SK-N-SH (cell line): ENCODE measurements around the gene CACNA2D3. TPM values are rescaled to one million over a fixed set of nuclear protein-coding genes. Genes with fewer than 3 reads are reported as not detected.

Experiments
- CTCF ChIA-PET: fragments of 300-600, 350-600 bp; formaldehyde crosslinking; extraction: SDS; loops from one replicate; lab custom pipeline; 2021; lab: Yijun Ruan, JAX
- POLR2A ChIA-PET: fragments of 350-600 bp; sonication (Branson Sonifier 250); formaldehyde crosslinking; extraction: SDS; loops from one replicate; lab custom pipeline; 2020; ENCODE audit warnings: antibody characterized with exemption, inconsistent platforms; lab: Yijun Ruan, JAX
- DNase-seq: peaks from one replicate; pipeline ENCODE4 v3.0.0; 2012
- H2AFZ ChIP-seq: fragments of 200-600 bp; sonication (generic); 2 replicates; pipeline ENCODE4 v1.8.1; 2016; ENCODE audit warnings: antibody characterized with exemption, mild to moderate bottlenecking, low read depth
- H3F3A ChIP-seq: fragments of 200-600 bp; sonication (generic); replicated peaks from 2 replicates; pipeline ENCODE3; 2016; ENCODE audit warnings: antibody characterized with exemption, mild to moderate bottlenecking; ENCODE audit not compliant: insufficient read depth
- H3K27ac ChIP-seq, 2 experiments: fragments of 200-500 bp in 1 of 2; fragments of 200-600 bp in 1 of 2; sonication (Bioruptor generic) in 1 of 2; sonication (generic), shearing (Covaris generic) in 1 of 2; 2 replicates each; pipeline versions ENCODE4 v1.5.1 to v1.6.1; 2014 to 2016; ENCODE audit warnings: low read depth in 2 of 2, inconsistent platforms in 1 of 2, low read length in 1 of 2, mild to moderate bottlenecking in 1 of 2, mixed read lengths in 1 of 2
- H3K27me3 ChIP-seq: fragments of 200-600 bp; sonication (generic), shearing (Covaris generic); 2 replicates; pipeline ENCODE4 v1.6.1; 2016; ENCODE audit warnings: mixed run types; ENCODE audit not compliant: insufficient read depth
- H3K36me3 ChIP-seq, 2 experiments: fragments of 200-500 bp in 1 of 2; fragments of 200-600 bp in 1 of 2; sonication (Bioruptor generic) in 1 of 2; sonication (generic) in 1 of 2; replicated peaks in 1 of 2; 2 replicates each; pipeline versions ENCODE3 to v1.5.1; 2014 to 2016; ENCODE audit warnings: low read length in 1 of 2, mild to moderate bottlenecking in 1 of 2; ENCODE audit not compliant: insufficient read depth in 2 of 2, control insufficient read depth in 1 of 2
- H3K4me1 ChIP-seq, 2 experiments: fragments of 200-500 bp in 1 of 2; fragments of 200-600 bp in 1 of 2; sonication (Bioruptor generic) in 1 of 2; sonication (generic), shearing (Covaris generic) in 1 of 2; 2 replicates each; pipeline versions ENCODE4 v1.5.1 to v1.6.1; 2014 to 2016; ENCODE audit warnings: low read depth in 1 of 2, low read length in 1 of 2, mixed run types in 1 of 2; ENCODE audit not compliant: insufficient read depth in 2 of 2, control insufficient read depth in 1 of 2
- H3K4me2 ChIP-seq: fragments of 200-600 bp; sonication (generic), shearing (Covaris generic); 2 replicates; pipeline ENCODE4 v1.6.1; 2017; ENCODE audit warnings: mixed run types
- H3K4me3 ChIP-seq, 2 experiments: fragments of 200-500 bp in 1 of 2; fragments of 200-600 bp in 1 of 2; sonication (Bioruptor generic) in 1 of 2; sonication (generic), shearing (Covaris generic) in 1 of 2; 2 replicates each; pipeline versions ENCODE4 v1.5.1 to v1.8.1; 2014 to 2016; ENCODE audit warnings: low read depth in 2 of 2, inconsistent platforms in 1 of 2, low read length in 1 of 2, mild to moderate bottlenecking in 1 of 2, mixed read lengths in 1 of 2, moderate library complexity in 1 of 2
- H3K79me2 ChIP-seq: fragments of 200-600 bp; sonication (generic); 2 replicates; pipeline ENCODE4 v1.8.1; 2017; ENCODE audit warnings: mild to moderate bottlenecking; ENCODE audit not compliant: insufficient read depth
- H3K9ac ChIP-seq: fragments of 200-600 bp; sonication (generic); 2 replicates; pipeline ENCODE4 v1.6.1; 2017; ENCODE audit warnings: mixed run types
- H3K9me2 ChIP-seq: fragments of 200-600 bp; sonication (generic); 2 replicates; pipeline ENCODE4 v1.6.1; 2017; ENCODE audit warnings: mixed run types
- H3K9me3 ChIP-seq: fragments of 200-600 bp; sonication (generic); 2 replicates; pipeline ENCODE4 v1.6.1; 2017; ENCODE audit warnings: mixed run types, mild to moderate bottlenecking, moderate library complexity
- H4K20me1 ChIP-seq: fragments of 200-600 bp; sonication (generic); 2 replicates; pipeline ENCODE4 v1.6.1; 2017; ENCODE audit warnings: mild to moderate bottlenecking, mixed run types; ENCODE audit not compliant: insufficient read depth
- EP300 ChIP-seq, 2 experiments: IDR thresholded peaks; 2 replicates each; pipeline versions ENCODE4 v1.4.0 to v1.6.1; 2012; ENCODE audit warnings: borderline replicate concordance in 1 of 2, low read depth in 1 of 2, low read length in 1 of 2
- FOSL2 ChIP-seq: IDR thresholded peaks from 2 replicates; pipeline ENCODE4 v1.4.0; 2012; ENCODE audit warnings: low read depth, mild to moderate bottlenecking, moderate library complexity, borderline replicate concordance
- FOXJ3 ChIP-seq: sonication (generic); formaldehyde crosslinking; IDR thresholded peaks from 2 replicates; pipeline ENCODE4 v1.5.1; 2020; ENCODE audit warnings: mild to moderate bottlenecking, missing genetic modification reagents
- FOXM1 ChIP-seq: IDR thresholded peaks from 2 replicates; pipeline ENCODE4 v1.4.0; 2012; ENCODE audit warnings: low read depth, mild to moderate bottlenecking
- GABPA ChIP-seq: IDR thresholded peaks from 2 replicates; pipeline ENCODE4 v1.4.0; 2012; ENCODE audit warnings: low read depth, mild to moderate bottlenecking
- RCOR1 ChIP-seq: fragments of 150-350 bp; IDR thresholded peaks from 2 replicates; pipeline ENCODE4 v1.6.1; 2017; ENCODE audit warnings: antibody characterized with exemption, low read length
- RFX5 ChIP-seq: IDR thresholded peaks from 2 replicates; pipeline ENCODE4 v1.6.1; 2012; ENCODE audit warnings: mild to moderate bottlenecking, improper control_type of control experiment, low read length
- SMC3 ChIP-seq: IDR thresholded peaks from 2 replicates; pipeline ENCODE4 v1.6.1; 2012; ENCODE audit warnings: low read depth, low read length, improper control_type of control experiment
- TCF12 ChIP-seq: IDR thresholded peaks from 2 replicates; pipeline ENCODE4 v1.4.0; 2012
- TEAD4 ChIP-seq: IDR thresholded peaks from 2 replicates; pipeline ENCODE4 v1.4.0; 2012; ENCODE audit warnings: mild to moderate bottlenecking, borderline replicate concordance; ENCODE audit not compliant: insufficient read depth
- YY1 ChIP-seq: IDR thresholded peaks from 2 replicates; pipeline ENCODE4 v1.4.0; 2012; ENCODE audit warnings: low read depth, mild to moderate bottlenecking
- WGBS: methylation state at CpG from one replicate; pipeline ENCODE4 v1.1.6; 2017; ENCODE audit warnings: low lambda C conversion rate; 5-methylcytosine and 5-hydroxymethylcytosine counted together
- polyA plus RNA-seq, 3 experiments: library from polyadenylated mRNA; depleted of rRNA; stranded (reverse); fragments of >200 nt; gene quantifications; 2 replicates each; pipeline ENCODE4 v1.2.3, GENCODE V29; 2012
- TF ChIP-seq, protein P1 (sequence below): fragments of 200-600 bp; sonication (generic); IDR thresholded peaks from 2 replicates; pipeline ENCODE4 v1.6.1; 2017; ENCODE audit warnings: antibody characterized with exemption, mild to moderate bottlenecking, moderate library complexity
- TF ChIP-seq, protein P2 (sequence below): fragments of 150-350 bp; IDR thresholded peaks from 2 replicates; pipeline ENCODE4 v1.6.1; 2017; ENCODE audit warnings: antibody characterized with exemption, low read length, low read depth, borderline replicate concordance
- TF ChIP-seq, protein P3 (sequence below): IDR thresholded peaks from 2 replicates; pipeline ENCODE4 v1.4.0; 2012; ENCODE audit warnings: low read depth, borderline replicate concordance
- TF ChIP-seq, protein P4 (sequence below): IDR thresholded peaks from 2 replicates; pipeline ENCODE4 v1.4.0; 2012; ENCODE audit warnings: low read depth, borderline replicate concordance
- TF ChIP-seq, protein P5 (sequence below): IDR thresholded peaks from 2 replicates; pipeline ENCODE4; 2012

CACNA2D3 gene
- polyA plus RNA-seq, 1 of the 3 experiments (the other 2 are of a cell fraction), result 0.15 TPM

DNA sequence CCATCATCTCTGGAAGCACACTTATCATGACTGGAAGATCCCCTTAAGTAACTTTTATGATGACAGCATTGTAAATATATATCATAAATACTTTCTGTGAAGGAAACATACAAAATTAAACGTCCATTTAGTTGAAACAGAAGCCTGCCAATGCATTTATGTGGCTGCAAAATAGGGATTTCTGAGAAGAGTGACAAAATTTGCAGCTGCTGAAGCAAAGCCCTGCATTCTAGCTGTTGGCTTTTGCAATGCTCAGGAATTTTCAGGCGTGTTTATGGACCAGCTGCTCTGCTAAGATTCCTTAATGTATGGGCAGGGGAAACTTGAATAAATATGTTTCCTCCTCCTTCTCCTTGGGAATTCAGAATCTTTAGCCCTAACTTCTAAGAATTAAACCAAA lies 137.3 kb downstream of the CACNA2D3 start:
- CTCF ChIA-PET, result interaction anchor here (0.6 kb wide), 2 partner anchors 321 to 961 kb away, joined by 3 read pairs; no protein-coding TSS in a partner anchor
- Histone ChIP-seq H3F3A (no peaks in the 10 kb centered on the region), H3K4me2 (no peak overlapping the region), H3K27ac (no peak overlapping the region), H3K79me2 (no peaks in the 10 kb centered on the region), H3K9me2 (no peaks in the 10 kb centered on the region), H3K9me3 (no peaks in the 10 kb centered on the region), H3K4me3 (no peak overlapping the region), H4K20me1 (no peaks in the 10 kb centered on the region), H3K27me3 (no peaks in the 10 kb centered on the region), H3K4me1 (no peaks in the 10 kb centered on the region), H2AFZ (no peak overlapping the region), H3K9ac (no peak overlapping the region), H3K36me3 (no peaks in the 10 kb centered on the region)
- no peak for TF ChIP-seq RFX5
- POLR2A ChIA-PET, result no interaction called here
- 10% methylated on average over 2 of the region's 2 CpGs for WGBS
- DNase-seq, result no peak

DNA sequence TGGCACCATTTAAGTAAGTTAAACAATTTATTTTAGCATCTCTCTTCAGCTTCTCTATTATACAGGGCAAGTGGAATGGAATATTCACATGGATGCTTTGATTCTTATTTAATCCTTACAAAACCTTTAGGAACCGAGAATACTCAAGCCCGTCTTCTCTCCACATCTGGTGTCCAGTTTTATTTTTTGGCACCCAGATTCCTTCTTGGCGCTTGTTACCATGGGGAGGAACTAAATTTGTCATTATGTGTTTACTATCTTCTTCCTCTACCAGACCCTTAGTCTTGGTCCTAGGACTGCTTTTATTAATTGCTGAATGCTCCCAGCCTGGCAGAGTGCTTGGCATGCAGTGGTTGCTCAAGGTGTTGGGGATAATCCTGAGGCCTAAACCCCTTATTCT lies 138.8 kb downstream of the CACNA2D3 start:
- H3K27me3 ChIP-seq, result no peaks in the 10 kb centered on the region
- WGBS, result 46% methylated on average over 3 of the region's 3 CpGs
- CTCF ChIA-PET, result interaction anchor here (1.0 kb wide), 1 partner anchor 8 kb away, joined by 3 read pairs; no protein-coding TSS in a partner anchor
- H3K27ac ChIP-seq, result no peak overlapping the region
- POLR2A ChIA-PET, result no interaction called here
- no peaks in the 10 kb centered on the region for H3F3A ChIP-seq
- no peaks in the 10 kb centered on the region for H3K9me3 ChIP-seq
- no peaks in the 10 kb centered on the region for H3K9me2 ChIP-seq
- no peaks in the 10 kb centered on the region for H3K79me2 ChIP-seq
- no peaks in the 10 kb centered on the region for H4K20me1 ChIP-seq
- no peak overlapping the region for H3K4me3 ChIP-seq
- H3K9ac ChIP-seq, result no peak overlapping the region
- H3K4me2 ChIP-seq, result no peak overlapping the region
- H3K36me3 ChIP-seq, result no peaks in the 10 kb centered on the region
- TF ChIP-seq, protein P1, sequence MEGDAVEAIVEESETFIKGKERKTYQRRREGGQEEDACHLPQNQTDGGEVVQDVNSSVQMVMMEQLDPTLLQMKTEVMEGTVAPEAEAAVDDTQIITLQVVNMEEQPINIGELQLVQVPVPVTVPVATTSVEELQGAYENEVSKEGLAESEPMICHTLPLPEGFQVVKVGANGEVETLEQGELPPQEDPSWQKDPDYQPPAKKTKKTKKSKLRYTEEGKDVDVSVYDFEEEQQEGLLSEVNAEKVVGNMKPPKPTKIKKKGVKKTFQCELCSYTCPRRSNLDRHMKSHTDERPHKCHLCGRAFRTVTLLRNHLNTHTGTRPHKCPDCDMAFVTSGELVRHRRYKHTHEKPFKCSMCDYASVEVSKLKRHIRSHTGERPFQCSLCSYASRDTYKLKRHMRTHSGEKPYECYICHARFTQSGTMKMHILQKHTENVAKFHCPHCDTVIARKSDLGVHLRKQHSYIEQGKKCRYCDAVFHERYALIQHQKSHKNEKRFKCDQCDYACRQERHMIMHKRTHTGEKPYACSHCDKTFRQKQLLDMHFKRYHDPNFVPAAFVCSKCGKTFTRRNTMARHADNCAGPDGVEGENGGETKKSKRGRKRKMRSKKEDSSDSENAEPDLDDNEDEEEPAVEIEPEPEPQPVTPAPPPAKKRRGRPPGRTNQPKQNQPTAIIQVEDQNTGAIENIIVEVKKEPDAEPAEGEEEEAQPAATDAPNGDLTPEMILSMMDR, result no peak
- TF ChIP-seq, protein P2, sequence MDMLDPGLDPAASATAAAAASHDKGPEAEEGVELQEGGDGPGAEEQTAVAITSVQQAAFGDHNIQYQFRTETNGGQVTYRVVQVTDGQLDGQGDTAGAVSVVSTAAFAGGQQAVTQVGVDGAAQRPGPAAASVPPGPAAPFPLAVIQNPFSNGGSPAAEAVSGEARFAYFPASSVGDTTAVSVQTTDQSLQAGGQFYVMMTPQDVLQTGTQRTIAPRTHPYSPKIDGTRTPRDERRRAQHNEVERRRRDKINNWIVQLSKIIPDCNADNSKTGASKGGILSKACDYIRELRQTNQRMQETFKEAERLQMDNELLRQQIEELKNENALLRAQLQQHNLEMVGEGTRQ, result no peak
- TF ChIP-seq TCF12 (no peak), YY1 (no peak), TEAD4 (no peak), FOXJ3 (CRISPR knock-in tag) (no peak), GABPA (no peak), FOSL2 (no peak), EP300 (IDR thresholded peaks at IDR 0.05; ENCODE audit: borderline replicate concordance in 1 of 2, low read depth in 1 of 2, low read length in 1 of 2) (no peak), FOXM1 (no peak), RCOR1 (no peak), SMC3 (no peak)
- TF ChIP-seq, protein P3, sequence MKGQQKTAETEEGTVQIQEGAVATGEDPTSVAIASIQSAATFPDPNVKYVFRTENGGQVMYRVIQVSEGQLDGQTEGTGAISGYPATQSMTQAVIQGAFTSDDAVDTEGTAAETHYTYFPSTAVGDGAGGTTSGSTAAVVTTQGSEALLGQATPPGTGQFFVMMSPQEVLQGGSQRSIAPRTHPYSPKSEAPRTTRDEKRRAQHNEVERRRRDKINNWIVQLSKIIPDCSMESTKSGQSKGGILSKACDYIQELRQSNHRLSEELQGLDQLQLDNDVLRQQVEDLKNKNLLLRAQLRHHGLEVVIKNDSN, result no peak
- TF ChIP-seq, protein P4, sequence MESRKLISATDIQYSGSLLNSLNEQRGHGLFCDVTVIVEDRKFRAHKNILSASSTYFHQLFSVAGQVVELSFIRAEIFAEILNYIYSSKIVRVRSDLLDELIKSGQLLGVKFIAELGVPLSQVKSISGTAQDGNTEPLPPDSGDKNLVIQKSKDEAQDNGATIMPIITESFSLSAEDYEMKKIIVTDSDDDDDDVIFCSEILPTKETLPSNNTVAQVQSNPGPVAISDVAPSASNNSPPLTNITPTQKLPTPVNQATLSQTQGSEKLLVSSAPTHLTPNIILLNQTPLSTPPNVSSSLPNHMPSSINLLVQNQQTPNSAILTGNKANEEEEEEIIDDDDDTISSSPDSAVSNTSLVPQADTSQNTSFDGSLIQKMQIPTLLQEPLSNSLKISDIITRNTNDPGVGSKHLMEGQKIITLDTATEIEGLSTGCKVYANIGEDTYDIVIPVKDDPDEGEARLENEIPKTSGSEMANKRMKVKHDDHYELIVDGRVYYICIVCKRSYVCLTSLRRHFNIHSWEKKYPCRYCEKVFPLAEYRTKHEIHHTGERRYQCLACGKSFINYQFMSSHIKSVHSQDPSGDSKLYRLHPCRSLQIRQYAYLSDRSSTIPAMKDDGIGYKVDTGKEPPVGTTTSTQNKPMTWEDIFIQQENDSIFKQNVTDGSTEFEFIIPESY, result no peak
- TF ChIP-seq, protein P5, sequence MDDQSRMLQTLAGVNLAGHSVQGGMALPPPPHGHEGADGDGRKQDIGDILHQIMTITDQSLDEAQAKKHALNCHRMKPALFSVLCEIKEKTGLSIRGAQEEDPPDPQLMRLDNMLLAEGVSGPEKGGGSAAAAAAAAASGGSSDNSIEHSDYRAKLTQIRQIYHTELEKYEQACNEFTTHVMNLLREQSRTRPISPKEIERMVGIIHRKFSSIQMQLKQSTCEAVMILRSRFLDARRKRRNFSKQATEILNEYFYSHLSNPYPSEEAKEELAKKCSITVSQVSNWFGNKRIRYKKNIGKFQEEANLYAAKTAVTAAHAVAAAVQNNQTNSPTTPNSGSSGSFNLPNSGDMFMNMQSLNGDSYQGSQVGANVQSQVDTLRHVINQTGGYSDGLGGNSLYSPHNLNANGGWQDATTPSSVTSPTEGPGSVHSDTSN, result no peak
- H2AFZ ChIP-seq, result no peak overlapping the region
- no peaks in the 10 kb centered on the region for H3K4me1 ChIP-seq
- DNase-seq, result no peak
